Right lobe of liver (tissue), 4 donors: Measurements from ENCODE around the gene ZMYND15.

Source experiments
- CTCF ChIP-seq, 4 donors: fragments of 200-600 bp in 3 of 4; fragments of 450-650 bp in 1 of 4; IDR thresholded peaks; one replicate each; pipeline versions ENCODE4 v1.5.1 to v1.8.0; 2016 to 2022; ENCODE audit warnings: antibody characterized with exemption in 4 of 4, mild to moderate bottlenecking in 2 of 4
- POLR2A ChIP-seq: fragments of 450-650 bp; IDR thresholded peaks from one replicate; pipeline ENCODE4 v1.6.1; 2017; ENCODE audit warnings: antibody characterized with exemption, mild to moderate bottlenecking
- donor health status: DM: no; HTN: no; CAD: no.
- donor health status: DM: no; HTN: no; CAD: no.
- donor health status: DM: no; HTN: yes; CAD: no.

GRCh38 chr17:4721203-4722135, 18.2 kb upstream of the ZMYND15 start:
- TF ChIP-seq CTCF (IDR thresholded peaks at IDR 0.05) (no peak), POLR2A (no peak)
